Endodermal cell (in vitro differentiated cells): ENCODE data around the gene ENO3. TPM values are rescaled to one million over a fixed set of nuclear protein-coding genes. Genes with fewer than 3 reads are reported as not detected.

Experiments used
- DNase-seq: peaks from one replicate; pipeline ENCODE4 v3.0.0-alpha.2; 2017
- H3K27ac ChIP-seq: 2 replicates; pipeline ENCODE4 v1.5.1; 2013; ENCODE audit warnings: mild to moderate bottlenecking, low read depth, low read length, moderate library complexity
- H3K27me3 ChIP-seq: 2 replicates; pipeline ENCODE4 v1.6.1; 2013; ENCODE audit warnings: mild to moderate bottlenecking, low read length, moderate library complexity; ENCODE audit not compliant: insufficient read depth, control insufficient read depth, poor library complexity, severe bottlenecking
- H3K36me3 ChIP-seq: 2 replicates; pipeline ENCODE4 v1.7.0; 2013; ENCODE audit warnings: mild to moderate bottlenecking, low read length, moderate library complexity; ENCODE audit not compliant: control insufficient read depth, insufficient read depth
- H3K4me1 ChIP-seq: one replicate; pipeline ENCODE4 v1.7.0; 2013; ENCODE audit warnings: low read length; ENCODE audit not compliant: control insufficient read depth, insufficient read depth
- H3K4me3 ChIP-seq: 2 replicates; pipeline ENCODE4 v1.5.1; 2013; ENCODE audit warnings: mild to moderate bottlenecking, low read length, moderate library complexity
- H3K9ac ChIP-seq: 2 replicates; pipeline ENCODE4 v1.6.1; 2013; ENCODE audit warnings: mild to moderate bottlenecking, low read length, moderate library complexity; ENCODE audit not compliant: poor library complexity, severe bottlenecking; ENCODE audit errors: extremely low read depth
- H3K9me3 ChIP-seq: 2 replicates; pipeline ENCODE4 v1.6.1; 2013; ENCODE audit warnings: mild to moderate bottlenecking, low read length, moderate library complexity; ENCODE audit not compliant: control insufficient read depth
- H3K27ac Mint-ChIP-seq: 2 replicates; pipeline ENCODE4 v1.8.0; 2020; ENCODE audit warnings: mixed read lengths
- H3K27me3 Mint-ChIP-seq: 2 replicates; pipeline ENCODE4 v1.8.0; 2021; ENCODE audit warnings: mild to moderate bottlenecking, mixed read lengths; ENCODE audit not compliant: insufficient read depth
- H3K36me3 Mint-ChIP-seq: 2 replicates; pipeline ENCODE4 v1.8.0; 2020; ENCODE audit warnings: low read depth, mixed read lengths
- H3K4me1 Mint-ChIP-seq: 2 replicates; pipeline ENCODE4 v1.8.0; 2020; ENCODE audit warnings: mixed read lengths
- H3K4me3 Mint-ChIP-seq: 2 replicates; pipeline ENCODE4 v1.8.0; 2020; ENCODE audit warnings: mild to moderate bottlenecking, moderate library complexity, mixed read lengths
- H3K9me3 Mint-ChIP-seq: 2 replicates; pipeline ENCODE4 v1.8.0; 2020; ENCODE audit warnings: mild to moderate bottlenecking, mixed read lengths
- CTCF ChIP-seq: fragments of 200-600 bp; sonication (generic); conservative IDR thresholded peaks from 2 replicates; pipeline ENCODE4 v1.5.0; 2021; ENCODE audit warnings: antibody characterized with exemption, mild to moderate bottlenecking
- WGBS, 2 experiments: methylation state at CpG; one replicate each; pipeline versions ENCODE4 v1.1.5 to v1.1.7; 2013; ENCODE audit warnings: missing lambda C conversion rate in 2 of 2, mixed read lengths in 1 of 2; ENCODE audit not compliant: insufficient coverage in 1 of 2, insufficient read length in 1 of 2; 5-methylcytosine and 5-hydroxymethylcytosine counted together
- total RNA-seq, 2 donors: library from RNA; stranded (reverse); fragmentation: NEBNext Ultra II Directional in 1 of 2; extraction: Animal tissue kit (Norgen Biotek cat#: 25700) in 1 of 2; gene quantifications; 2 replicates in 1 of 2; 3 replicates in 1 of 2; pipeline ENCODE4 v1.2.1, GENCODE V29; 2021

ENO3 gene
- total RNA-seq, 2 donors from 2014 or later = 34.1 to 53.6 TPM

DNA sequence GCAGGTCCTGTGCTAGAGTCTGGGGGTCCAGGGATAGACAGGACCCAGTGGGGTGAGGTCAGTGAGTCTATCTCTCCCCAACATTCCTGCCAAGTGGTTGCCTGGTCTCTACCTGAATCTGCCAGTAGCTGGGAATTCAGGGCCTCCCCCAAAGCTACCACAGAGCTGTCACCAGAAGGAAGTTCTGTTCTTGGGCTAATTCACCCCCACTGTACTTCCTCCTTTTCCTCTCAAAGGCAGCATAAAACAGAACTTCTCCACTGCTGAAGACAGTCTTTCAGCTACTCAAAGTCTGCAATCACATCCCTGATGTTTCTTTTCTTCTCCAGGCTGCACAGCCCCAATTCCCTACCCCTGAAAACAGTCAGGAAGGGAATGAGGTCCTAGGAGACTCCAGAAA lies 27.8 kb downstream of the ENO3 start:
- DNase-seq = no peak
- Mint-ChIP-seq H3K36me3 (peaks cover 35% of the 10 kb centered on the region), H3K4me1 (peaks cover 8% of the 10 kb centered on the region), H3K4me3 (no peak overlapping the region), H3K27ac (no peak overlapping the region), H3K9me3 (no peaks in the 10 kb centered on the region), H3K27me3 (peaks cover 61% of the 10 kb centered on the region)
- H3K4me3 ChIP-seq = no peak overlapping the region
- H3K9me3 ChIP-seq = no peaks in the 10 kb centered on the region
- H3K9ac ChIP-seq = no peak overlapping the region
- no peak for TF ChIP-seq CTCF
- peaks cover 13% of the 10 kb centered on the region for H3K27me3 ChIP-seq
- H3K27ac ChIP-seq = no peak overlapping the region
- peaks cover 3% of the 10 kb centered on the region for H3K4me1 ChIP-seq
- peaks cover 31% of the 10 kb centered on the region for H3K36me3 ChIP-seq

- no peaks in the 10 kb centered on the region for H3K9me3 ChIP-seq
- Mint-ChIP-seq H3K27ac (no peak overlapping the region), H3K36me3 (peaks cover 31% of the 10 kb centered on the region), H3K9me3 (no peaks in the 10 kb centered on the region), H3K27me3 (peaks cover 50% of the 10 kb centered on the region), H3K4me1 (peaks cover 8% of the 10 kb centered on the region), H3K4me3 (no peak overlapping the region)
- no peak overlapping the region for H3K9ac ChIP-seq
- WGBS, 2 experiments = 48 to 58% methylated on average over 3 to 6 of the region's 6 CpGs
- TF ChIP-seq CTCF = peak; percentile 84
- H3K4me1 ChIP-seq = peaks cover 3% of the 10 kb centered on the region
- H3K27me3 ChIP-seq = peaks cover 13% of the 10 kb centered on the region
- peak; percentile 88 for DNase-seq
- peaks cover 29% of the 10 kb centered on the region for H3K36me3 ChIP-seq
- no peak overlapping the region for H3K27ac ChIP-seq
- no peak overlapping the region for H3K4me3 ChIP-seq
These were observed 29.8 kb downstream of the ENO3 start for GRCh38 chr17:4980644-4981216.

DNA sequence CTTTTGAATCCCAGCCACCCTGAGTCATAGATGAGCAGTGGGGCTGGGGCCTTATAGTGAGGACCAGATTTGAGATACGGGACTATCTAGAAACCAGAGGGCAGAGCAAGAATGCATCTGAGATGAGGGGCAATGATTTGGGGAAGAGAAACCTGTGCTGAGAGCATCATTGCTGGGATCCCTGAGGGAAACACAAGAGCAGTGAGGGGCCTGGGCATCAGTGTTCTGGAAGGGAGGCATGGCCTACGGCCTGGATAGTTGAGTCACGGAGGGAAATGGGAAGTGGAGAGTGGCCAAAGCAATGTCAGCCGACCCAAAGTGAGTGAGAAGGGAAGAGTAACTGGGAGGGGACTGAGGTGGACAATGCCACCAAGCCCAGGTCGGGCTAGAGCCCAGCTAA lies 31.4 kb downstream of the ENO3 start:
- 72 to 73% methylated on average over 5 of the region's 5 CpGs for WGBS, 2 experiments
- no peak for TF ChIP-seq CTCF
- Mint-ChIP-seq H3K36me3 (peaks cover 26% of the 10 kb centered on the region), H3K27me3 (peaks cover 50% of the 10 kb centered on the region), H3K4me3 (no peak overlapping the region), H3K27ac (no peak overlapping the region), H3K4me1 (peaks cover 14% of the 10 kb centered on the region), H3K9me3 (no peaks in the 10 kb centered on the region)
- peaks cover 13% of the 10 kb centered on the region for H3K27me3 ChIP-seq
- peaks cover 3% of the 10 kb centered on the region for H3K4me1 ChIP-seq
- no peaks in the 10 kb centered on the region for H3K9me3 ChIP-seq
- no peak overlapping the region for H3K4me3 ChIP-seq
- H3K9ac ChIP-seq = no peak overlapping the region
- H3K36me3 ChIP-seq = peaks cover 22% of the 10 kb centered on the region
- DNase-seq = no peak
- H3K27ac ChIP-seq = no peak overlapping the region
